ENCODE measurements around the gene VDAC1. TPM values are rescaled to one million over a fixed set of nuclear protein-coding genes. Genes with fewer than 3 reads are reported as not detected.

VDAC1 gene
- total and polyA plus RNA-seq, 2 donors (not counting 1 experiment from before 2014, with no cell fraction given): 202 to 281 TPM

GRCh38 chr5:133974142-133974541 lies 30.6 kb downstream of the VDAC1 start:
- H3K79me2 ChIP-seq (ENCODE audit: control insufficient read depth, insufficient read depth, low read length): peaks cover 1% of the 10 kb centered on the region
- H4K20me1 ChIP-seq (ENCODE audit: control insufficient read depth, extremely low read depth, insufficient read depth, low read length): no peaks in the 10 kb centered on the region
- H3K36me3 ChIP-seq (ENCODE audit: control insufficient read depth, insufficient read depth, low read length): peaks cover 7% of the 10 kb centered on the region

GRCh38 chr5:133970325-133970909 lies 34.4 kb downstream of the VDAC1 start:
- Histone ChIP-seq H2AFZ (ENCODE audit: low read length) (no peak overlapping the region), H3K27me3 (ENCODE audit: control insufficient read depth, insufficient read depth, low read length) (no peaks in the 10 kb centered on the region), H3K9ac (ENCODE audit: insufficient read depth, low read length) (no peak overlapping the region), H3K36me3 (ENCODE audit: control insufficient read depth, insufficient read depth, low read length) (peaks cover 2% of the 10 kb centered on the region), H3K9me3 (ENCODE audit: control insufficient read depth, insufficient read depth, low read depth, low read length) (no peaks in the 10 kb centered on the region), H3K4me1 (ENCODE audit: control insufficient read depth, extremely low read depth, insufficient read depth, low read length) (no peaks in the 10 kb centered on the region), H3K79me2 (ENCODE audit: control insufficient read depth, insufficient read depth, low read length) (peaks cover 21% of the 10 kb centered on the region), H3K4me3 (replicated peaks in 1 of 4; ENCODE audit: control extremely low read depth in 1 of 4, insufficient read depth in 1 of 4, low read depth in 3 of 4, low read length in 4 of 4) (no peak overlapping the region), H3K4me2 (ENCODE audit: extremely low read depth, insufficient read depth, low read length) (no peak overlapping the region), H4K20me1 (ENCODE audit: control insufficient read depth, extremely low read depth, insufficient read depth, low read length) (no peaks in the 10 kb centered on the region), H3K27ac (ENCODE audit: insufficient read depth, low read length) (no peak overlapping the region)
- no peak for DNase-seq (ENCODE audit: low read depth in 2 of 2)
- TF ChIP-seq EZH2 (IDR thresholded peaks at IDR 0.05; ENCODE audit: low read length, missing control alignments) (no peak), CTCF (conservative IDR thresholded peaks at IDR 0.05 in 1 of 2, IDR thresholded peaks at IDR 0.05 in 1 of 2; ENCODE audit: low read depth in 1 of 2, low read length in 2 of 2) (no peak)

More at GRCh38 chr5:133974142-133974541, 30.6 kb downstream of the VDAC1 start:
- Histone ChIP-seq H2AFZ (ENCODE audit: low read length) (no peak overlapping the region), H3K4me1 (ENCODE audit: control insufficient read depth, extremely low read depth, insufficient read depth, low read length) (peaks cover 3% of the 10 kb centered on the region), H3K9me3 (ENCODE audit: control insufficient read depth, insufficient read depth, low read depth, low read length) (no peaks in the 10 kb centered on the region), H3K4me3 (replicated peaks in 1 of 4; ENCODE audit: control extremely low read depth in 1 of 4, insufficient read depth in 1 of 4, low read depth in 3 of 4, low read length in 4 of 4) (no peak overlapping the region), H3K9ac (ENCODE audit: insufficient read depth, low read length) (no peak overlapping the region), H3K4me2 (ENCODE audit: extremely low read depth, insufficient read depth, low read length) (no peak overlapping the region), H3K27ac (ENCODE audit: insufficient read depth, low read length) (no peak overlapping the region), H3K27me3 (ENCODE audit: control insufficient read depth, insufficient read depth, low read length) (no peaks in the 10 kb centered on the region)
- TF ChIP-seq CTCF (conservative IDR thresholded peaks at IDR 0.05 in 1 of 2, IDR thresholded peaks at IDR 0.05 in 1 of 2; ENCODE audit: low read depth in 1 of 2, low read length in 2 of 2): no peak
- no peak for TF ChIP-seq EZH2 (IDR thresholded peaks at IDR 0.05; ENCODE audit: low read length, missing control alignments)
- DNase-seq (ENCODE audit: low read depth in 2 of 2): no peak

GRCh38 chr5:133969654-133970324 lies 35.0 kb downstream of the VDAC1 start:
- peak; percentile 18 to 26 for DNase-seq (ENCODE audit: low read depth in 2 of 2)
- Histone ChIP-seq H3K79me2 (ENCODE audit: control insufficient read depth, insufficient read depth, low read length) (peaks cover 27% of the 10 kb centered on the region), H3K4me1 (ENCODE audit: control insufficient read depth, extremely low read depth, insufficient read depth, low read length) (no peaks in the 10 kb centered on the region), H3K27me3 (ENCODE audit: control insufficient read depth, insufficient read depth, low read length) (no peaks in the 10 kb centered on the region), H3K27ac (ENCODE audit: insufficient read depth, low read length) (peak overlapping the region; percentile 92), H3K4me3 (replicated peaks in 1 of 4; ENCODE audit: control extremely low read depth in 1 of 4, insufficient read depth in 1 of 4, low read depth in 3 of 4, low read length in 4 of 4) (no peak overlapping the region), H2AFZ (ENCODE audit: low read length) (no peak overlapping the region), H3K9me3 (ENCODE audit: control insufficient read depth, insufficient read depth, low read depth, low read length) (no peaks in the 10 kb centered on the region), H3K36me3 (ENCODE audit: control insufficient read depth, insufficient read depth, low read length) (peaks cover 2% of the 10 kb centered on the region), H3K9ac (ENCODE audit: insufficient read depth, low read length) (no peak overlapping the region), H3K4me2 (ENCODE audit: extremely low read depth, insufficient read depth, low read length) (peak overlapping the region; percentile 46), H4K20me1 (ENCODE audit: control insufficient read depth, extremely low read depth, insufficient read depth, low read length) (no peaks in the 10 kb centered on the region)
- no peak for TF ChIP-seq EZH2 (IDR thresholded peaks at IDR 0.05; ENCODE audit: low read length, missing control alignments)
- no peak for TF ChIP-seq CTCF (conservative IDR thresholded peaks at IDR 0.05 in 1 of 2, IDR thresholded peaks at IDR 0.05 in 1 of 2; ENCODE audit: low read depth in 1 of 2, low read length in 2 of 2)

All from fibroblast of lung (primary cell).